Peyer's patch (tissue), 4 donors: Measurements from ENCODE around the gene KCNJ6. TPM values are rescaled to one million over a fixed set of nuclear protein-coding genes. Genes with fewer than 3 reads are reported as not detected.

Experiments used
- DNase-seq, 3 donors: peaks; one replicate each; pipeline ENCODE4 v3.0.0-alpha.2; 2017 to 2019
- H3K27ac ChIP-seq, 4 donors: fragments of 200-600 bp; sonication (generic); one replicate each; pipeline ENCODE4 v1.5.1; 2016 to 2019
- H3K27me3 ChIP-seq, 2 donors: fragments of 200-600 bp; sonication (generic); one replicate each; pipeline ENCODE4 v1.5.1; 2019
- H3K36me3 ChIP-seq, 3 donors: fragments of 200-600 bp; sonication (generic); one replicate each; pipeline ENCODE4 v1.5.1; 2016 to 2019
- H3K4me1 ChIP-seq, 4 donors: fragments of 200-600 bp; sonication (generic); one replicate each; pipeline ENCODE4 v1.5.1; 2016 to 2019
- H3K4me3 ChIP-seq, 4 donors: fragments of 200-600 bp; sonication (generic); 1 replicate in 3 of 4; 2 replicates in 1 of 4; pipeline ENCODE4 v1.5.1; 2016 to 2019; ENCODE audit warnings: mild to moderate bottlenecking in 1 of 4
- H3K9me3 ChIP-seq, 4 donors: fragments of 200-600 bp; sonication (generic); one replicate each; pipeline ENCODE4 v1.5.1; 2016 to 2019; ENCODE audit warnings: mild to moderate bottlenecking in 1 of 4
- CTCF ChIP-seq, 6 experiments: fragments of 450-650 bp in 4 of 6; fragments of 200-600 bp in 2 of 6; sonication (generic) in 1 of 6; IDR thresholded peaks; one replicate each; pipeline ENCODE4 v1.5.1; 2017 to 2019; ENCODE audit warnings: antibody characterized with exemption in 6 of 6, mild to moderate bottlenecking in 3 of 6, moderate library complexity in 1 of 6
- POLR2A ChIP-seq, 2 donors: fragments of 450-650 bp; IDR thresholded peaks; one replicate each; pipeline ENCODE4 v1.5.1; 2017; ENCODE audit warnings: antibody characterized with exemption in 2 of 2, mild to moderate bottlenecking in 2 of 2, moderate library complexity in 2 of 2
- total RNA-seq, 4 donors: library from RNA; depleted of rRNA; stranded (reverse); fragments of >200 nt; gene quantifications; one replicate each; pipeline ENCODE4 v1.1.0, GENCODE V29; 2016

The KCNJ6 gene
- total RNA-seq, 4 donors from 2014 or later = 0.13 to 0.83 (median 0.28) TPM

GRCh38 chr21:37746849-37747248, 169.4 kb downstream of the KCNJ6 start:
- no peaks in the 10 kb centered on the region for H3K9me3 ChIP-seq
- H3K36me3 ChIP-seq = no peaks in the 10 kb centered on the region
- no peak for DNase-seq
- TF ChIP-seq POLR2A (IDR thresholded peaks at IDR 0.05) = no peak
- no peak for TF ChIP-seq CTCF (IDR thresholded peaks at IDR 0.05)
- H3K27me3 ChIP-seq = no peaks in the 10 kb centered on the region
- no peak overlapping the region for H3K4me3 ChIP-seq
- no peak overlapping the region for H3K27ac ChIP-seq
- H3K4me1 ChIP-seq = no peaks in the 10 kb centered on the region

GRCh38 chr21:37744551-37744950, 171.7 kb downstream of the KCNJ6 start:
- DNase-seq = no peak
- no peak overlapping the region for H3K4me3 ChIP-seq
- H3K4me1 ChIP-seq = no peaks in the 10 kb centered on the region
- no peak overlapping the region for H3K27ac ChIP-seq
- no peaks in the 10 kb centered on the region for H3K9me3 ChIP-seq
- H3K36me3 ChIP-seq = no peaks in the 10 kb centered on the region
- H3K27me3 ChIP-seq = no peaks in the 10 kb centered on the region
- TF ChIP-seq POLR2A (IDR thresholded peaks at IDR 0.05) = no peak
- no peak for TF ChIP-seq CTCF (IDR thresholded peaks at IDR 0.05)

- no peak overlapping the region for H3K27ac ChIP-seq
- H3K36me3 ChIP-seq = no peaks in the 10 kb centered on the region
- DNase-seq = no peak
- TF ChIP-seq POLR2A (IDR thresholded peaks at IDR 0.05) (no peak), CTCF (IDR thresholded peaks at IDR 0.05) (no peak)
- no peaks in the 10 kb centered on the region for H3K27me3 ChIP-seq
- no peaks in the 10 kb centered on the region for H3K9me3 ChIP-seq
- H3K4me1 ChIP-seq = no peaks in the 10 kb centered on the region
- H3K4me3 ChIP-seq = no peak overlapping the region
These were observed 173.7 kb downstream of the KCNJ6 start for GRCh38 chr21:37742532-37742931.

- Histone ChIP-seq H3K9me3 (no peaks in the 10 kb centered on the region), H3K36me3 (no peaks in the 10 kb centered on the region), H3K27ac (no peak overlapping the region), H3K27me3 (no peaks in the 10 kb centered on the region), H3K4me3 (no peak overlapping the region), H3K4me1 (no peaks in the 10 kb centered on the region)
- no peak for DNase-seq
- TF ChIP-seq POLR2A (IDR thresholded peaks at IDR 0.05) (no peak), CTCF (IDR thresholded peaks at IDR 0.05) (no peak)
These were observed 174.1 kb downstream of the KCNJ6 start for GRCh38 chr21:37742115-37742514.

- no peak for TF ChIP-seq POLR2A (IDR thresholded peaks at IDR 0.05)
- no peak for TF ChIP-seq CTCF (IDR thresholded peaks at IDR 0.05)
- no peaks in the 10 kb centered on the region for H3K27me3 ChIP-seq
- no peak for DNase-seq
- H3K4me1 ChIP-seq = no peaks in the 10 kb centered on the region
- H3K36me3 ChIP-seq = no peaks in the 10 kb centered on the region
- no peak overlapping the region for H3K4me3 ChIP-seq
- H3K9me3 ChIP-seq = no peaks in the 10 kb centered on the region
- H3K27ac ChIP-seq = no peak overlapping the region
These were observed 178.3 kb downstream of the KCNJ6 start for GRCh38 chr21:37737996-37738395.

GRCh38 chr21:37737507-37737906, 178.8 kb downstream of the KCNJ6 start:
- no peak overlapping the region for H3K27ac ChIP-seq
- H3K36me3 ChIP-seq = no peaks in the 10 kb centered on the region
- H3K4me3 ChIP-seq = no peak overlapping the region
- no peak for DNase-seq
- TF ChIP-seq POLR2A (IDR thresholded peaks at IDR 0.05) = no peak
- TF ChIP-seq CTCF (IDR thresholded peaks at IDR 0.05) = no peak
- no peaks in the 10 kb centered on the region for H3K9me3 ChIP-seq
- no peaks in the 10 kb centered on the region for H3K4me1 ChIP-seq
- no peaks in the 10 kb centered on the region for H3K27me3 ChIP-seq
